MM.1S (cell line): Measurements from ENCODE around the gene RAMP1.

ENCODE experiments used
- DNase-seq: peaks from one replicate; pipeline ENCODE4 v3.0.0-alpha.2; 2015
- H2AFZ ChIP-seq: fragments of 300-600 bp; sonication (generic); 2 replicates; pipeline ENCODE4 v1.6.0; 2016; ENCODE audit warnings: antibody characterized with exemption, low read length
- H3F3A ChIP-seq: fragments of 300-600 bp; sonication (generic); 2 replicates; pipeline ENCODE4 v1.6.1; 2016; ENCODE audit warnings: mild to moderate bottlenecking, antibody characterized with exemption, low read length, moderate library complexity, mixed read lengths; ENCODE audit not compliant: insufficient read depth
- H3K27ac ChIP-seq: fragments of 300-600 bp; sonication (generic); 2 replicates; pipeline ENCODE4 v1.5.1; 2016; ENCODE audit warnings: mild to moderate bottlenecking, low read length
- H3K27me3 ChIP-seq: fragments of 300-600 bp; sonication (generic); replicated peaks from 2 replicates; pipeline ENCODE4 v1.6.0; 2016; ENCODE audit warnings: low read length; ENCODE audit not compliant: insufficient read depth
- H3K36me3 ChIP-seq: fragments of 300-600 bp; sonication (generic); replicated peaks from 2 replicates; pipeline ENCODE4 v1.6.1; 2016; ENCODE audit warnings: mild to moderate bottlenecking, low read length, mixed read lengths; ENCODE audit not compliant: insufficient read depth
- H3K4me1 ChIP-seq: fragments of 300-600 bp; sonication (generic); 2 replicates; pipeline ENCODE4 v1.6.1; 2016; ENCODE audit warnings: low read length, mixed read lengths
- H3K4me2 ChIP-seq: fragments of 300-600 bp; sonication (generic); 2 replicates; pipeline ENCODE4 v1.6.0; 2016; ENCODE audit warnings: low read depth, low read length
- H3K4me3 ChIP-seq: fragments of 300-600 bp; sonication (generic); 2 replicates; pipeline ENCODE4 v1.5.1; 2016; ENCODE audit warnings: low read length, mixed read lengths
- H3K79me2 ChIP-seq: fragments of 300-600 bp; sonication (generic); 2 replicates; pipeline ENCODE4 v1.6.1; 2016; ENCODE audit warnings: mixed run types, low read length, mixed read lengths
- H3K9ac ChIP-seq: fragments of 300-600 bp; sonication (generic); 2 replicates; pipeline ENCODE4 v1.6.1; 2016; ENCODE audit warnings: low read length, mixed read lengths
- H3K9me2 ChIP-seq: fragments of 300-600 bp; sonication (generic); replicated peaks from 2 replicates; pipeline ENCODE4 v1.6.1; 2016; ENCODE audit warnings: mild to moderate bottlenecking, low read length, mixed read lengths; ENCODE audit not compliant: insufficient read depth
- H3K9me3 ChIP-seq: fragments of 300-600 bp; sonication (generic); replicated peaks from 2 replicates; pipeline ENCODE4 v1.6.1; 2016; ENCODE audit warnings: mild to moderate bottlenecking, low read length, mixed read lengths; ENCODE audit not compliant: insufficient read depth
- H4K20me1 ChIP-seq: fragments of 300-600 bp; sonication (generic); 2 replicates; pipeline ENCODE4 v1.6.1; 2016; ENCODE audit warnings: mild to moderate bottlenecking, low read length, moderate library complexity, mixed read lengths; ENCODE audit not compliant: insufficient read depth
- CTCF ChIP-seq: fragments of 300-600 bp; sonication (generic); IDR thresholded peaks from 2 replicates; pipeline ENCODE4 v1.5.1; 2016; ENCODE audit warnings: antibody characterized with exemption, low read length, mixed read lengths
- EZH2 ChIP-seq: fragments of 300-600 bp; sonication (generic); optimal IDR thresholded peaks from 2 replicates; pipeline ENCODE3; 2017; ENCODE audit warnings: low read depth, mild to moderate bottlenecking, antibody characterized with exemption, low read length, mixed read lengths
- EZH2phosphoT487 ChIP-seq: fragments of 300-600 bp; sonication (generic); IDR thresholded peaks from 2 replicates; pipeline ENCODE4 v1.6.1; 2018; ENCODE audit warnings: antibody characterized with exemption, low read length

The RAMP1 gene

GRCh38 chr2:237911363-237912017, 52.1 kb downstream of the RAMP1 start:
- H3K27ac ChIP-seq, result no peak overlapping the region
- TF ChIP-seq EZH2phosphoT487 (no peak), EZH2 (no peak), CTCF (no peak)
- H3K4me3 ChIP-seq, result no peak overlapping the region
- H3K4me2 ChIP-seq, result no peak overlapping the region
- H4K20me1 ChIP-seq, result no peaks in the 10 kb centered on the region
- no peaks in the 10 kb centered on the region for H3K9me2 ChIP-seq
- no peaks in the 10 kb centered on the region for H3K36me3 ChIP-seq
- no peak overlapping the region for H3K9ac ChIP-seq
- no peaks in the 10 kb centered on the region for H3K9me3 ChIP-seq
- H3K27me3 ChIP-seq, result no peaks in the 10 kb centered on the region
- H3K79me2 ChIP-seq, result no peaks in the 10 kb centered on the region
- no peak overlapping the region for H2AFZ ChIP-seq
- H3F3A ChIP-seq, result no peaks in the 10 kb centered on the region
- H3K4me1 ChIP-seq, result no peaks in the 10 kb centered on the region
- DNase-seq, result no peak

- Histone ChIP-seq H3K27ac (no peak overlapping the region), H3F3A (no peaks in the 10 kb centered on the region), H3K4me3 (no peak overlapping the region), H3K4me1 (no peaks in the 10 kb centered on the region), H3K9me2 (no peaks in the 10 kb centered on the region), H3K9ac (no peak overlapping the region), H4K20me1 (no peaks in the 10 kb centered on the region), H3K27me3 (no peaks in the 10 kb centered on the region), H3K4me2 (no peak overlapping the region), H3K36me3 (no peaks in the 10 kb centered on the region), H3K9me3 (no peaks in the 10 kb centered on the region), H3K79me2 (no peaks in the 10 kb centered on the region), H2AFZ (no peak overlapping the region)
- TF ChIP-seq EZH2phosphoT487 (no peak), CTCF (no peak), EZH2 (no peak)
- no peak for DNase-seq
Measured at GRCh38 chr2:237912271-237913192, 53.1 kb downstream of the RAMP1 start.

DNA sequence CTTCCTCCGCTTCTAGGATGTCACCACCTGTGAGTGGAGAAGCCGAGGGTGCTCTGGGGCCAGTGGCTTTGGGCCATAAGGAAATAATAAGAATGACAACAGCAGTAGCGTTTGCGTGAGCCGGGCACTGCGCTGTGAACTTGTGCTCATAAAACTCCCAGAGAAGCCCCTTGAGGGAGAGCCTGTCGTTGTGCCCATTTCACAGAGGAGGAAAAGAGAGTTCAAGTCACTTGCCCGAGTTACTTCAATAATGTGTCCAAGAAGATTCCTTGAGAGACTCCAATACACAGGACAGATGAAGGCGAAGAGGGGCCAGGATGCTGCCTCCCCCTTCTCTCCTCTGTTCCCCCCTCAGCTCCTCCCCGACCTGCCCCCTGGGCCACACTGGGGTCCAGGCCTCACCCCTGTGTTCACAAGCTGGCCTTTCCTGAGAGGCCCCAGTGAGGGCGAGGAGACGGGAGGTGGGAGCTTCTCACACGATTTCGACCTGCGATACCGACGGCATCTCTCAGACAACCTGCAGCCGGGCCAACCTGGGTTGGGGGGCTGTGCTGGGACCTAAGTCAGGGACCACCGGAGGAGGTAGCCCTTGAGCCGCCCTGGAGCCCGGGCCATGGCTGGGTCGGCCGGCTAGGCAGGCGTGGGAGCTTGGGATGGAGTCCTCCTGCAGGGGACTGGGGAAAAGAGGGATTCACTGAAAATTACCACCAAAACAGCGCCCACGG, 53.9 kb downstream of the RAMP1 start:
- Histone ChIP-seq H2AFZ (no peak overlapping the region), H3K79me2 (no peaks in the 10 kb centered on the region), H3K36me3 (no peaks in the 10 kb centered on the region), H3K4me1 (no peaks in the 10 kb centered on the region), H4K20me1 (no peaks in the 10 kb centered on the region), H3K9me3 (no peaks in the 10 kb centered on the region), H3K9me2 (no peaks in the 10 kb centered on the region), H3K9ac (no peak overlapping the region), H3K4me3 (no peak overlapping the region), H3K4me2 (no peak overlapping the region), H3K27me3 (no peaks in the 10 kb centered on the region), H3K27ac (no peak overlapping the region), H3F3A (no peaks in the 10 kb centered on the region)
- TF ChIP-seq EZH2phosphoT487 (no peak), EZH2 (no peak), CTCF (no peak)
- no peak for DNase-seq
